Measurements from ENCODE around the gene DAZAP1. TPM values are rescaled to one million over a fixed set of nuclear protein-coding genes. Genes with fewer than 3 reads are reported as not detected.

The DAZAP1 gene
- total and polyA plus RNA-seq, 2 of the 4 experiments (the other 2 are of a cell fraction): 22.0 to 62.8 TPM

DNA sequence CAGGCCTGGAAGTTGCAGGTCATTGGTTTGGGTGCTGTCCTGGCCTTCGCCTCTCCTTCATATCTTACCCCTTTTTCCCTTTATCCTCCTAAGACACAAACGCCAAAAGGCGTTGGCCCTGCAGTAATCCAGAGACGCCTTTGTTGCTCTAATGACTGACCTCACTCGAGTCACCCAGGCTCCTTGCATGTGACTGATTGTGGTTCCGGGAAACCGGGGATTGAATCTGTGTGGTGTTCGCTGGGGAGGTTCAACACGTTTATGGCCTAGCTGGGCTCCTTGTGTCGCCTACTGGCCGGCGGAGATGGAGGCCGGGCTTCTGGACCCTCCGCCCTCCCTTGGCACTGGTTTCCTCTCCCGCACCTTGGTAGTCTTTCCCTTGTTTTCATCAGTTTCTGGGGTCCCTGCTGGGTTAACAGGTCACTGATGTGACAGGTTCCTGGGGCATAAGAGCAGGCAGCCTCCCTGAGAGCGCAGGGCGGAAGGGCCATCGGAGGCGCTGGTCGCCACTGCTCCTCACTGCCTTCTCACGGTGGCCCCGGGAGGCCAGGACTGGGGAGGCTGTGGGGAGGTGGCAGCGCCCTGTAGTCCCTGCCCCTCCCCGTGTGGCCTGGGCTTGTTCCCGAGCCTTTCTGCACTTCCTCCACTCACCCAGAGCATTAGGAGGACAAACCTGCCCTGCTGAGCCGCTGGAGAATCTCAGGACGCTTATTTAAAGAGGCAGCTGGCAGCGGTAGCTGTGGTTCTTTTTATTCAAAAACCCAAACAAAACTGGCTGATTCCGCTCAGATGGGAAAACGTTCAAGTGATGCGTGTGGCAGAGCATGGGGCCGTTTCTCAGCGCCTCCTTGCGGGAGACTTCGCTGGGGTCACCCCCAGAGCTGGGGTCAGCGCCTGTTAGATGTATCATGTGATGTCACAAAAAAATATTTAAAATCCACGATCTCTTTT is 41.8 kb upstream of the DAZAP1 start:
- no peak overlapping the region for H2BK20ac ChIP-seq (ENCODE audit: low read depth, low read length)
- H2BK15ac ChIP-seq (ENCODE audit: low read depth, low read length): no peak overlapping the region
- dilution Hi-C loops (cut with HindIII; ENCODE audit: low sequenced_read_pairs, unreplicated experiment): no loop called here
- no peak overlapping the region for H3K27ac ChIP-seq (ENCODE audit: insufficient read depth, low read length)
- H2AK9ac ChIP-seq (replicated peaks; ENCODE audit: low read depth, low read length, poor library complexity): no peak overlapping the region
- H3K4me3 ChIP-seq (ENCODE audit: insufficient read depth, low read depth, low read length): no peak overlapping the region
- no peak overlapping the region for H2BK120ac ChIP-seq (ENCODE audit: low read depth, low read length)
- peaks cover 0 to 40% of the 10 kb centered on the region in 2 experiments; a peak in 3 of 4 replicates for H3K79me1 ChIP-seq (ENCODE audit: low read depth in 1 of 2, low read length in 2 of 2)
- ATAC-seq (ENCODE audit: low read depth): no peak
- in situ Hi-C loops (cut with MboI; ENCODE audit: low sequenced_read_pairs): no loop called here
- H2BK5ac ChIP-seq (ENCODE audit: low read depth, low read length, poor library complexity, severe bottlenecking): no peak overlapping the region
- CTCF ChIA-PET: no interaction called here
- no peak overlapping the region for H3K14ac ChIP-seq (replicated peaks; ENCODE audit: low read depth, low read length)
- no peaks in the 10 kb centered on the region for H3K27me3 ChIP-seq (ENCODE audit: control insufficient read depth, insufficient read depth, low read length)
- H2AK5ac ChIP-seq (ENCODE audit: low read depth, low read length): no peak overlapping the region
- H3K4ac ChIP-seq (ENCODE audit: low read depth, low read length): no peak overlapping the region
- no peak overlapping the region for H3K23ac ChIP-seq (ENCODE audit: low read depth, low read length)
- H4K91ac ChIP-seq (ENCODE audit: insufficient read depth, low read depth, low read length): no peak overlapping the region
- intact Hi-C loops (cut with micrococcal nuclease): no loop called here
- H3K9ac ChIP-seq (ENCODE audit: low read depth, low read length): no peak overlapping the region
- H4K5ac ChIP-seq (ENCODE audit: low read depth, low read length): no peak overlapping the region
- no peaks in the 10 kb centered on the region for H3K9me3 ChIP-seq (ENCODE audit: control insufficient read depth, insufficient read depth, low read length)
- no peaks in the 10 kb centered on the region; the same call in 1 of the 2 replicates for H4K20me1 ChIP-seq (ENCODE audit: insufficient read depth, low read length)
- H3K9me1 ChIP-seq (ENCODE audit: insufficient read depth, low read length): peaks cover 4% of the 10 kb centered on the region
- no peak for TF ChIP-seq MXI1 (IDR thresholded peaks at IDR 0.05; ENCODE audit: borderline replicate concordance, low read depth, low read length)
- TF ChIP-seq, protein P1, sequence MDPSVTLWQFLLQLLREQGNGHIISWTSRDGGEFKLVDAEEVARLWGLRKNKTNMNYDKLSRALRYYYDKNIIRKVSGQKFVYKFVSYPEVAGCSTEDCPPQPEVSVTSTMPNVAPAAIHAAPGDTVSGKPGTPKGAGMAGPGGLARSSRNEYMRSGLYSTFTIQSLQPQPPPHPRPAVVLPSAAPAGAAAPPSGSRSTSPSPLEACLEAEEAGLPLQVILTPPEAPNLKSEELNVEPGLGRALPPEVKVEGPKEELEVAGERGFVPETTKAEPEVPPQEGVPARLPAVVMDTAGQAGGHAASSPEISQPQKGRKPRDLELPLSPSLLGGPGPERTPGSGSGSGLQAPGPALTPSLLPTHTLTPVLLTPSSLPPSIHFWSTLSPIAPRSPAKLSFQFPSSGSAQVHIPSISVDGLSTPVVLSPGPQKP (IDR thresholded peaks at IDR 0.05; ENCODE audit: borderline replicate concordance, low read depth, low read length): no peak
- no peak for TF ChIP-seq POLR2A (IDR thresholded peaks at IDR 0.05; ENCODE audit: low read depth, low read length)
- TF ChIP-seq RCOR1 (IDR thresholded peaks at IDR 0.05; ENCODE audit: insufficient replicate concordance, low read length): no peak
- no peak for TF ChIP-seq FOS (IDR thresholded peaks at IDR 0.05; ENCODE audit: low read depth, low read length)
- TF ChIP-seq CEBPB (IDR thresholded peaks at IDR 0.05; ENCODE audit: low read depth, low read length): no peak
- TF ChIP-seq MAFK (IDR thresholded peaks at IDR 0.05; ENCODE audit: low read depth, low read length): no peak
- no peak for TF ChIP-seq MAZ (IDR thresholded peaks at IDR 0.05; ENCODE audit: borderline replicate concordance, low read depth, low read length)
- TF ChIP-seq RAD21 (IDR thresholded peaks at IDR 0.05; ENCODE audit: low read length): no peak
- no peak for TF ChIP-seq RFX5 (IDR thresholded peaks at IDR 0.05; ENCODE audit: low read depth, low read length)
- TF ChIP-seq NFE2L2 (IDR thresholded peaks at IDR 0.05; ENCODE audit: low read depth, low read length): no peak
- no peak for TF ChIP-seq CHD1 (IDR thresholded peaks at IDR 0.05; ENCODE audit: low read depth, low read length)
- TF ChIP-seq, protein P2, sequence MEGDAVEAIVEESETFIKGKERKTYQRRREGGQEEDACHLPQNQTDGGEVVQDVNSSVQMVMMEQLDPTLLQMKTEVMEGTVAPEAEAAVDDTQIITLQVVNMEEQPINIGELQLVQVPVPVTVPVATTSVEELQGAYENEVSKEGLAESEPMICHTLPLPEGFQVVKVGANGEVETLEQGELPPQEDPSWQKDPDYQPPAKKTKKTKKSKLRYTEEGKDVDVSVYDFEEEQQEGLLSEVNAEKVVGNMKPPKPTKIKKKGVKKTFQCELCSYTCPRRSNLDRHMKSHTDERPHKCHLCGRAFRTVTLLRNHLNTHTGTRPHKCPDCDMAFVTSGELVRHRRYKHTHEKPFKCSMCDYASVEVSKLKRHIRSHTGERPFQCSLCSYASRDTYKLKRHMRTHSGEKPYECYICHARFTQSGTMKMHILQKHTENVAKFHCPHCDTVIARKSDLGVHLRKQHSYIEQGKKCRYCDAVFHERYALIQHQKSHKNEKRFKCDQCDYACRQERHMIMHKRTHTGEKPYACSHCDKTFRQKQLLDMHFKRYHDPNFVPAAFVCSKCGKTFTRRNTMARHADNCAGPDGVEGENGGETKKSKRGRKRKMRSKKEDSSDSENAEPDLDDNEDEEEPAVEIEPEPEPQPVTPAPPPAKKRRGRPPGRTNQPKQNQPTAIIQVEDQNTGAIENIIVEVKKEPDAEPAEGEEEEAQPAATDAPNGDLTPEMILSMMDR (conservative IDR thresholded peaks at IDR 0.05; ENCODE audit: low read depth, low read length): no peak
- no peak for TF ChIP-seq SMC3 (IDR thresholded peaks at IDR 0.05; ENCODE audit: low read depth, low read length)
- TF ChIP-seq, protein P3, sequence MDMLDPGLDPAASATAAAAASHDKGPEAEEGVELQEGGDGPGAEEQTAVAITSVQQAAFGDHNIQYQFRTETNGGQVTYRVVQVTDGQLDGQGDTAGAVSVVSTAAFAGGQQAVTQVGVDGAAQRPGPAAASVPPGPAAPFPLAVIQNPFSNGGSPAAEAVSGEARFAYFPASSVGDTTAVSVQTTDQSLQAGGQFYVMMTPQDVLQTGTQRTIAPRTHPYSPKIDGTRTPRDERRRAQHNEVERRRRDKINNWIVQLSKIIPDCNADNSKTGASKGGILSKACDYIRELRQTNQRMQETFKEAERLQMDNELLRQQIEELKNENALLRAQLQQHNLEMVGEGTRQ (IDR thresholded peaks at IDR 0.05; ENCODE audit: low read depth, low read length): no peak
- no peak overlapping the region for H4K8ac ChIP-seq (ENCODE audit: low read depth in 2 of 2, low read length in 2 of 2)
- H3K36me3 ChIP-seq (ENCODE audit: control insufficient read depth, insufficient read depth, low read length): peaks cover 53% of the 10 kb centered on the region
- BruUV-seq (replicated peaks): no TSS peak
- no peak overlapping the region for H3K56ac ChIP-seq (ENCODE audit: extremely low read depth, insufficient read depth, low read length)
- no peak overlapping the region for H3K4me2 ChIP-seq (ENCODE audit: low read depth, low read length)
- H2AFZ ChIP-seq (replicated peaks; ENCODE audit: low read length, poor library complexity): no peak overlapping the region
- H3K4me1 ChIP-seq (ENCODE audit: control insufficient read depth, insufficient read depth, low read length): peaks cover 8% of the 10 kb centered on the region
- POLR2A ChIA-PET (ENCODE audit: unreplicated experiment): no interaction called here
- WGBS, 2 experiments (ENCODE audit: extremely low coverage in 2 of 2, insufficient read length in 1 of 2): 86% methylated on average over 18 of the region's 37 CpGs; no CpG with 5 or more reads in 1 of the 2 experiments
- no peak overlapping the region for H3K18ac ChIP-seq (ENCODE audit: low read depth, low read length)
- DNase-seq: no peak
